GM19452 (cell line): ENCODE measurements around the gene GNA12.
"Not testable (repeated sequence)": the region's sequence is repeated elsewhere in the genome, so short reads cannot be mapped to it uniquely, and the experiment has no call there.

Experiments used
- ATAC-seq: cut with Tn5 transposase; IDR thresholded peaks from one replicate; pipeline ENCODE4 v1.9.1; 2021; ENCODE audit not compliant: unreplicated experiment

The GNA12 gene

GRCh38 chr7:2701424-2701823 lies 142.7 kb downstream of the GNA12 start:
- ATAC-seq = no peak

- no peak for ATAC-seq
Observed at GRCh38 chr7:2700141-2700850, 143.8 kb downstream of the GNA12 start.

GRCh38 chr7:2699289-2699620 lies 144.9 kb downstream of the GNA12 start:
- no peak for ATAC-seq

- peak; percentile 97 for ATAC-seq
Observed at GRCh38 chr7:2698581-2699288, 145.4 kb downstream of the GNA12 start.

- not testable (repeated sequence) for ATAC-seq
Observed at GRCh38 chr7:2694122-2694436, 150.0 kb downstream of the GNA12 start.

- not testable (repeated sequence) for ATAC-seq
Observed at GRCh38 chr7:2693420-2694121, 150.5 kb downstream of the GNA12 start.

- no peak for ATAC-seq
Observed at GRCh38 chr7:2692543-2692942, 151.6 kb downstream of the GNA12 start.

GRCh38 chr7:2691932-2692439 lies 152.1 kb downstream of the GNA12 start:
- not testable (repeated sequence) for ATAC-seq

GRCh38 chr7:2691011-2691707 lies 152.9 kb downstream of the GNA12 start:
- no peak for ATAC-seq

GRCh38 chr7:2689951-2690705 lies 154.0 kb downstream of the GNA12 start:
- ATAC-seq = no peak

GRCh38 chr7:2689343-2689847 lies 154.7 kb downstream of the GNA12 start:
- no peak for ATAC-seq

- peak; percentile 83 for ATAC-seq
Observed at GRCh38 chr7:2688409-2689342, 155.4 kb downstream of the GNA12 start.

- ATAC-seq = no peak
Observed at GRCh38 chr7:2687881-2688318, 156.2 kb downstream of the GNA12 start, which contains the start of gene AMZ1. Gene AMZ1 (plus strand): TSS chr7:2688202. CDS start chr7:2700452, 12,250 bp downstream.

- ATAC-seq = no peak
Observed at GRCh38 chr7:2687338-2687869, 156.7 kb downstream of the GNA12 start.

GRCh38 chr7:2686101-2686500 lies 158.0 kb downstream of the GNA12 start:
- no peak for ATAC-seq

- no peak for ATAC-seq
Observed at GRCh38 chr7:2684501-2684900, 159.6 kb downstream of the GNA12 start.

- no peak for ATAC-seq
Observed at GRCh38 chr7:2681929-2682799, 161.9 kb downstream of the GNA12 start.
